Activated B cell treated with CpG ODN at 0.5 μM for 24 hours (primary cell): ENCODE results near the gene TRIM41. TPM values are rescaled to one million over a fixed set of nuclear protein-coding genes. Genes with fewer than 3 reads are reported as not detected.
A peak's percentile ranks its signal among the peaks of the same experiment; 100 is the strongest.

Source experiments
- ATAC-seq: fragments of 200-7000 bp; cut with Tn5 transposase; one replicate; pipeline ENCODE4 v1.10.0; 2021; ENCODE audit warnings: low read depth, mild to moderate bottlenecking, moderate library complexity
- CTCF ChIA-PET: fragments of 350-600 bp; sonication (Branson Sonifier 250); formaldehyde crosslinking; loops from one replicate; lab custom pipeline; 2021; ENCODE audit warnings: antibody characterized with exemption; lab: Charles Lee
- POLR2A ChIA-PET: fragments of 350-600 bp; sonication (Branson Sonifier 250); formaldehyde crosslinking; loops from one replicate; lab custom pipeline; 2021; ENCODE audit warnings: antibody characterized with exemption; lab: Charles Lee
- DNase-seq: peaks from one replicate; pipeline ENCODE4 v3.0.0; 2022
- H3K27ac Mint-ChIP-seq: one replicate; pipeline ENCODE4 v1.8.0; 2020; ENCODE audit warnings: mixed read lengths
- H3K27me3 Mint-ChIP-seq: one replicate; pipeline ENCODE4 v1.8.0; 2021; ENCODE audit warnings: mixed read lengths
- H3K36me3 Mint-ChIP-seq: one replicate; pipeline ENCODE4 v1.8.0; 2021; ENCODE audit warnings: low read depth, mixed read lengths
- H3K4me1 Mint-ChIP-seq: one replicate; pipeline ENCODE4 v1.8.0; 2021; ENCODE audit warnings: mixed read lengths
- H3K4me3 Mint-ChIP-seq: one replicate; pipeline ENCODE4 v1.8.0; 2020; ENCODE audit warnings: mild to moderate bottlenecking, mixed read lengths
- H3K9me3 Mint-ChIP-seq: one replicate; pipeline ENCODE4 v1.8.0; 2020; ENCODE audit warnings: mixed read lengths
- intact Hi-C: fragments of 100-400 bp; cut with micrococcal nuclease; formaldehyde crosslinking; loops from one replicate; pipeline ENCODE4 v1.15.1; 2024
- total RNA-seq: library from RNA; stranded (reverse); gene quantifications from 2 replicates; pipeline ENCODE4 v1.2.3, GENCODE V29; 2022
- TF ChIP-seq, protein P1 (sequence below): fragments of 200-600 bp; IDR thresholded peaks from one replicate; pipeline ENCODE4 v1.8.0; 2022; ENCODE audit warnings: antibody characterized with exemption, mild to moderate bottlenecking

TRIM41 gene
- total RNA-seq, 1 donor from 2014 or later, result 39.6 TPM

DNA sequence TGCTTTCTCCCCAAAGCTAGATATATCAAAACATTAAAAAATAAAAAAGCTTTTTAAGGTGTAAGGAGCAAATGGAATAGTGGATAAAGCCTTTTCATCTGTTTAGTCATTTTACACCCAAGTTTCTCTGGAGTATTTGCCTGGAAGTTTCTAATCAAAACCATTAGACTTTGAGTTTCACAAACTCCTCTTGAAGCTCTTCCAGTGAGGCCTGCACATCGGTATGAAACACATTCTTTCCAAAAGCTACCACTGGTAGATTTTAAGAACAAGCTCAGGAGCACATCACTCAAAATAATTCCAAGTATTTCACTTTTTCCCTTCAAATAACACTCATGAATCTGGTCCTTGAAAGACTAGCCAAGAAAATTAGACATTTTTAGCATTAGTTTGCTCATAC is 32.2 kb downstream of the TRIM41 start:
- Mint-ChIP-seq H3K27ac (no peak overlapping the region), H3K4me3 (no peak overlapping the region), H3K36me3 (peaks cover 50% of the 10 kb centered on the region), H3K27me3 (no peaks in the 10 kb centered on the region), H3K4me1 (peaks cover 64% of the 10 kb centered on the region), H3K9me3 (no peaks in the 10 kb centered on the region)
- ChIA-PET POLR2A (no interaction called here), CTCF (interaction anchor here (0.7 kb wide), 1 partner anchor 48 kb away, joined by 3 read pairs; no protein-coding TSS in a partner anchor)
- intact Hi-C loops, result no loop called here
- no peak for DNase-seq
- no peak for ATAC-seq
- TF ChIP-seq, protein P1, sequence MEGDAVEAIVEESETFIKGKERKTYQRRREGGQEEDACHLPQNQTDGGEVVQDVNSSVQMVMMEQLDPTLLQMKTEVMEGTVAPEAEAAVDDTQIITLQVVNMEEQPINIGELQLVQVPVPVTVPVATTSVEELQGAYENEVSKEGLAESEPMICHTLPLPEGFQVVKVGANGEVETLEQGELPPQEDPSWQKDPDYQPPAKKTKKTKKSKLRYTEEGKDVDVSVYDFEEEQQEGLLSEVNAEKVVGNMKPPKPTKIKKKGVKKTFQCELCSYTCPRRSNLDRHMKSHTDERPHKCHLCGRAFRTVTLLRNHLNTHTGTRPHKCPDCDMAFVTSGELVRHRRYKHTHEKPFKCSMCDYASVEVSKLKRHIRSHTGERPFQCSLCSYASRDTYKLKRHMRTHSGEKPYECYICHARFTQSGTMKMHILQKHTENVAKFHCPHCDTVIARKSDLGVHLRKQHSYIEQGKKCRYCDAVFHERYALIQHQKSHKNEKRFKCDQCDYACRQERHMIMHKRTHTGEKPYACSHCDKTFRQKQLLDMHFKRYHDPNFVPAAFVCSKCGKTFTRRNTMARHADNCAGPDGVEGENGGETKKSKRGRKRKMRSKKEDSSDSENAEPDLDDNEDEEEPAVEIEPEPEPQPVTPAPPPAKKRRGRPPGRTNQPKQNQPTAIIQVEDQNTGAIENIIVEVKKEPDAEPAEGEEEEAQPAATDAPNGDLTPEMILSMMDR, result no peak

DNA sequence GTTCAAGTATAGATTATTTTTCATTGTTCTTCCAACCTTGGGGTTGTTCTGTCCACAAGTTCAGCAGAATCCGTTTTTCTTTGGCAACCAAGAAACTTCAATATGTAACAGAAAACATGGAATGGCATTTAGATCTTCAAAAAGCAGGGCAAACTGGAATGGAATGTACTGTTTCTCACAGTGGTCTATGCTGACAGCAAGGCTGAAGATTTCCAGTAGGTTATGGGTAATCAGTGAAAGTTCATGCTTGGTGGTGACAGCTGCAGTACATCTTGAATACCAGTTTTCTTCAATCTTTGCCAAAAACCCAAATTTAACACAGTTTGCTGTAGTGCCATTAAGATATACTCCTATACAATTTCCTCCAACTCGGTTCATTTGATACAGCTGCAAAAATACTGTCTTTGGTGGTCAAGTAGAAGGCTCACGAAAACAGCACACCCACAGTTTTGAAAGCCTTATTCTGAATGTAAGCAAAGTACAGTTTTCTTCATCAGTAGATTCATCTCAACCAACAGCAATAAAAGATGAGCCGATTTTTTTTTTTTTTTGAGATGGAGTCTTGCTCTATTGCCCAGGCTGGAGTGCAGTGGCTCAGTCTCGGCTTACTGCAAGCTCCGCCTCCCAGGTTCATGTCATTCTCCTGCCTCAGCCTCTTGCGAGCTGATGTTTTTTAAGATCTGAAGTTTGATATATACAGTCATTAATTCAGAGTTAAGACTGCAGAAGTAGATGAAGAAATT is 32.9 kb downstream of the TRIM41 start:
- ChIA-PET CTCF (interaction anchor here (0.7 kb wide), 1 partner anchor 49 kb away, joined by 3 read pairs; no protein-coding TSS in a partner anchor), POLR2A (interaction anchor here (1.5 kb wide), 1 partner anchor 9 kb away, joined by 3 read pairs; no protein-coding TSS in a partner anchor)
- intact Hi-C loops, result no loop called here
- Mint-ChIP-seq H3K36me3 (peaks cover 52% of the 10 kb centered on the region), H3K4me3 (no peak overlapping the region), H3K27me3 (no peaks in the 10 kb centered on the region), H3K9me3 (no peaks in the 10 kb centered on the region), H3K27ac (peak overlapping the region; percentile 18), H3K4me1 (peaks cover 68% of the 10 kb centered on the region)
- TF ChIP-seq, protein P1, result no peak
- DNase-seq (no peak), ATAC-seq (no peak)

DNA sequence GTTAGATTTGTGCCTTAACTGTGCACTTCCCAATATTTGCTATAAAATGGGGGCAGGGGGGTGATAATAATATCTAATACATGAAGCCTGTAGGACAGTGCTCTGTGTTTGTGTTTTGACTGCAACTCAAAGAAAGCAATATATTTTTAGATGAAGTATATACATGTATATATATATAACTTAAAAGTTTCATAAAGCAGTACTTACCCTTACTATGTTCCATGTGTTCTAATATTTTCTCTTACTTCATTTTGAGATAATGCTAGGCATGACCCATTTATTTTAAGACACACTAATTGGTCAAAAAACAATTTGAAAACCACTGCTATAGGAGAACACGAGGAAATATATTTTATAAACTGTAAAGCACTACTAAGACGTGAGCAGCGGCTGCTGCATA is 35.5 kb downstream of the TRIM41 start:
- no peak overlapping the region for H3K27ac Mint-ChIP-seq
- peaks cover 60% of the 10 kb centered on the region for H3K4me1 Mint-ChIP-seq
- H3K36me3 Mint-ChIP-seq, result peaks cover 47% of the 10 kb centered on the region
- H3K9me3 Mint-ChIP-seq, result no peaks in the 10 kb centered on the region
- intact Hi-C loops, result no loop called here
- no peak for DNase-seq
- TF ChIP-seq, protein P1, result no peak
- ChIA-PET CTCF (no interaction called here), POLR2A (interaction anchor here (1.8 kb wide), 1 partner anchor 35 kb away, joined by 7 read pairs; the partner anchor contains the start of gene TRIM41)
- H3K27me3 Mint-ChIP-seq, result no peaks in the 10 kb centered on the region
- peak overlapping the region; percentile 98 for H3K4me3 Mint-ChIP-seq
- ATAC-seq, result no peak

DNA sequence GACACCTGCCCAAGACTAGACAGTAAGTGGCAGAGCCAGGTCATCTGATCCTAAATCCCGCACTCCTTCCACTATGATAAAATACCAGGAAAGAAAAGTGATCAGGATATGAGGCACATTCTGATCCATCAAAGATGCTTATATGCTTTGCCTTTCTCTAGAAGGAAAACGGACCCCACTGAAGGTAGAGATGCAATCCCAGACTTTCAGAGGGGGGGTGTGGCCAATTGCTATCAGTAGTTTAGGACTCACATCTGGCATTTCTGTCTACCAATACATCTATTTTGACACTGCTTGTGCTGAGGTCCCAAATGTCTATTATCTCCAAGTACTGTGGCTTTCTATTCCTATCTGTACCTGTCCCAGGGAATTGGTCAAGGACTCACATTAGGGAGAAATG is 36.2 kb downstream of the TRIM41 start:
- H3K4me1 Mint-ChIP-seq, result peaks cover 58% of the 10 kb centered on the region
- peaks cover 47% of the 10 kb centered on the region for H3K36me3 Mint-ChIP-seq
- CTCF ChIA-PET, result no interaction called here
- TF ChIP-seq, protein P1, result no peak
- H3K4me3 Mint-ChIP-seq, result peak overlapping the region; percentile 98
- H3K27me3 Mint-ChIP-seq, result no peaks in the 10 kb centered on the region
- POLR2A ChIA-PET, result interaction anchor here (3.7 to 5.7 kb wide), 3 partner anchors 8 to 36 kb away, joined by 51 to 144 read pairs (median 127); partner anchors contain the start of genes RACK1 and TRIM41
- ATAC-seq (no peak), DNase-seq (no peak)
- peak overlapping the region; percentile 96 for H3K27ac Mint-ChIP-seq
- no peaks in the 10 kb centered on the region for H3K9me3 Mint-ChIP-seq
- intact Hi-C loops, result no loop called here
